Measurements from ENCODE around the gene KIF16B. TPM values are rescaled to one million over a fixed set of nuclear protein-coding genes. Genes with fewer than 3 reads are reported as not detected.
"Not testable (repeated sequence)": the region's sequence is repeated elsewhere in the genome, so short reads cannot be mapped to it uniquely, and the experiment has no call there.

KIF16B gene
- polyA plus RNA-seq, 1 experiment = 10.2 TPM

- DNase-seq (ENCODE audit: low read depth, low spot score) = no peak
- Histone ChIP-seq H3K27me3 (ENCODE audit: control insufficient read depth, insufficient read depth, low read length) (peaks cover 5% of the 10 kb centered on the region), H3K27ac (ENCODE audit: low read depth, low read length) (no peak overlapping the region), H3K9me3 (ENCODE audit: control insufficient read depth, insufficient read depth, low read length) (no peaks in the 10 kb centered on the region), H3K4me3 (ENCODE audit: low read depth, low read length) (no peak overlapping the region)
- ChIA-PET POLR2A (no interaction called here), CTCF (no interaction called here)
- no peak for TF ChIP-seq CTCF (IDR thresholded peaks at IDR 0.05; ENCODE audit: low read depth, low read length)
Observed at GRCh38 chr20:16606468-16607070, 33.3 kb upstream of the KIF16B start.

- H3K4me3 ChIP-seq (ENCODE audit: low read depth, low read length) = no peak overlapping the region
- H3K27me3 ChIP-seq (ENCODE audit: control insufficient read depth, insufficient read depth, low read length) = no peaks in the 10 kb centered on the region
- no peak overlapping the region for H3K27ac ChIP-seq (ENCODE audit: low read depth, low read length)
- H3K9me3 ChIP-seq (ENCODE audit: control insufficient read depth, insufficient read depth, low read length) = no peaks in the 10 kb centered on the region
- POLR2A ChIA-PET = no interaction called here
- DNase-seq (ENCODE audit: low read depth, low spot score) = no peak
- TF ChIP-seq CTCF (IDR thresholded peaks at IDR 0.05; ENCODE audit: low read depth, low read length) = no peak
- CTCF ChIA-PET = no interaction called here
Observed at GRCh38 chr20:16601047-16601446, 27.8 kb upstream of the KIF16B start.

- POLR2A ChIA-PET = no interaction called here
- Histone ChIP-seq H3K27ac (ENCODE audit: low read depth, low read length) (no peak overlapping the region), H3K9me3 (ENCODE audit: control insufficient read depth, insufficient read depth, low read length) (no peaks in the 10 kb centered on the region), H3K27me3 (ENCODE audit: control insufficient read depth, insufficient read depth, low read length) (no peaks in the 10 kb centered on the region), H3K4me3 (ENCODE audit: low read depth, low read length) (no peak overlapping the region)
- DNase-seq (ENCODE audit: low read depth, low spot score) = no peak
- TF ChIP-seq CTCF (IDR thresholded peaks at IDR 0.05; ENCODE audit: low read depth, low read length) = no peak
- CTCF ChIA-PET = no interaction called here
Observed at GRCh38 chr20:16599257-16599656, 26.0 kb upstream of the KIF16B start.

GRCh38 chr20:16596991-16597390 lies 23.7 kb upstream of the KIF16B start:
- ChIA-PET CTCF (no interaction called here), POLR2A (no interaction called here)

GRCh38 chr20:16596404-16596803 lies 23.2 kb upstream of the KIF16B start:
- DNase-seq (ENCODE audit: low read depth, low spot score); CTCF ChIA-PET; POLR2A ChIA-PET; H3K27me3 ChIP-seq (ENCODE audit: control insufficient read depth, insufficient read depth, low read length); H3K27ac ChIP-seq (ENCODE audit: low read depth, low read length); H3K9me3 ChIP-seq (ENCODE audit: control insufficient read depth, insufficient read depth, low read length); H3K4me3 ChIP-seq (ENCODE audit: low read depth, low read length): not testable (repeated sequence)

More at GRCh38 chr20:16596991-16597390, 23.7 kb upstream of the KIF16B start:
- H3K27ac ChIP-seq (ENCODE audit: low read depth, low read length) = no peak overlapping the region
- H3K27me3 ChIP-seq (ENCODE audit: control insufficient read depth, insufficient read depth, low read length) = no peaks in the 10 kb centered on the region
- TF ChIP-seq CTCF (IDR thresholded peaks at IDR 0.05; ENCODE audit: low read depth, low read length) = no peak
- H3K9me3 ChIP-seq (ENCODE audit: control insufficient read depth, insufficient read depth, low read length) = no peaks in the 10 kb centered on the region
- DNase-seq (ENCODE audit: low read depth, low spot score) = no peak
- no peak overlapping the region for H3K4me3 ChIP-seq (ENCODE audit: low read depth, low read length)

GRCh38 chr20:16595376-16595775 lies 22.1 kb upstream of the KIF16B start:
- Histone ChIP-seq H3K4me3 (ENCODE audit: low read depth, low read length) (no peak overlapping the region), H3K27ac (ENCODE audit: low read depth, low read length) (no peak overlapping the region), H3K27me3 (ENCODE audit: control insufficient read depth, insufficient read depth, low read length) (no peaks in the 10 kb centered on the region), H3K9me3 (ENCODE audit: control insufficient read depth, insufficient read depth, low read length) (no peaks in the 10 kb centered on the region)
- POLR2A ChIA-PET = no interaction called here
- DNase-seq (ENCODE audit: low read depth, low spot score) = no peak
- TF ChIP-seq CTCF (IDR thresholded peaks at IDR 0.05; ENCODE audit: low read depth, low read length) = no peak
- CTCF ChIA-PET = no interaction called here

Measured in AG04450 (cell line).